HCT116 (cell line): ENCODE results near the gene STEAP4. TPM values are rescaled to one million over a fixed set of nuclear protein-coding genes. Genes with fewer than 3 reads are reported as not detected.

Experiments used
- ATAC-seq: fragments of 200-7000 bp; cut with Tn5 transposase; 2 replicates; pipeline ENCODE4 v1.9.1; 2020; ENCODE audit warnings: mild to moderate bottlenecking, moderate library complexity
- BruUV-seq: library from RNA; stranded (reverse); fragments of 400-500 nt; replicated peaks from 2 replicates; lab custom pipeline; 2021; lab: Mats Ljungman, UMichigan
- CTCF ChIA-PET: fragments of 300-600 bp; sonication (Branson Sonifier 250); formaldehyde crosslinking; loops from one replicate; lab custom pipeline; 2021; ENCODE audit warnings: antibody characterized with exemption; lab: Charles Lee
- POLR2A ChIA-PET: fragments of 300-600, 350-600 bp; sonication (Branson Sonifier 250); formaldehyde crosslinking; loops from one replicate; lab custom pipeline; 2021; ENCODE audit warnings: antibody characterized with exemption; lab: Charles Lee
- RAD21 ChIA-PET, 2 experiments: fragments of 300-600 bp; sonication (Branson Sonifier 250); formaldehyde crosslinking; loops; one replicate each; lab custom pipeline; 2023; ENCODE audit warnings: low total read pairs in 2 of 2; ENCODE audit not compliant: uncharacterized antibody in 2 of 2, unreplicated experiment in 2 of 2, low non-redundant PET in 1 of 2; lab: Charles Lee
- DNase-seq: peaks from one replicate; pipeline ENCODE4 v3.0.0-alpha.2; 2010; ENCODE audit warnings: low read depth, low spot score
- H2AFZ ChIP-seq: fragments of 200-600 bp; shearing (Covaris generic), sonication (generic); 2 replicates; pipeline ENCODE4 v1.6.1; 2017; ENCODE audit warnings: low read depth, mixed run types, mixed read lengths, antibody characterized with exemption, low read length; ENCODE audit not compliant: poor library complexity, severe bottlenecking
- H3K27ac ChIP-seq: 2 replicates; pipeline ENCODE4 v1.5.1; 2012; ENCODE audit warnings: low read depth, low read length
- H3K27me3 ChIP-seq: fragments of 200-600 bp; sonication (generic); 2 replicates; pipeline ENCODE4 v1.6.1; 2016; ENCODE audit warnings: mixed run types, low read length, mixed read lengths; ENCODE audit not compliant: insufficient read depth
- H3K36me3 ChIP-seq, 2 experiments: fragments of 200-500 bp in 1 of 2; fragments of 200-600 bp in 1 of 2; sonication (Bioruptor generic) in 1 of 2; sonication (generic) in 1 of 2; 2 replicates each; pipeline versions ENCODE4 v1.5.1 to v1.6.1; 2014 to 2016; ENCODE audit warnings: low read length in 2 of 2, inconsistent platforms in 1 of 2, mixed read lengths in 1 of 2, mixed run types in 1 of 2; ENCODE audit not compliant: insufficient read depth in 2 of 2, control insufficient read depth in 1 of 2
- H3K4me1 ChIP-seq, 2 experiments: fragments of 200-600 bp in 1 of 2; sonication (generic) in 1 of 2; 2 replicates each; pipeline versions ENCODE4 v1.5.1 to v1.6.1; 2012 to 2017; ENCODE audit warnings: low read length in 2 of 2, inconsistent platforms in 1 of 2, mild to moderate bottlenecking in 1 of 2, mixed read lengths in 1 of 2, mixed run types in 1 of 2, moderate library complexity in 1 of 2; ENCODE audit not compliant: insufficient read depth in 2 of 2, control insufficient read depth in 1 of 2
- H3K4me2 ChIP-seq: fragments of 200-600 bp; sonication (generic); 2 replicates; pipeline ENCODE4 v1.6.1; 2017; ENCODE audit warnings: mixed run types, low read length, mixed read lengths
- H3K4me3 ChIP-seq, 2 experiments: fragments of 200-600 bp in 1 of 2; sonication (generic) in 1 of 2; replicated peaks in 1 of 2; 2 replicates each; pipeline ENCODE4 v1.5.1; 2011 to 2016; ENCODE audit warnings: low read length in 2 of 2, control low read depth in 1 of 2, low read depth in 1 of 2, mild to moderate bottlenecking in 1 of 2, mixed read lengths in 1 of 2, mixed run types in 1 of 2
- H3K79me2 ChIP-seq: fragments of 200-600 bp; sonication (generic); 2 replicates; pipeline ENCODE4 v1.6.1; 2017; ENCODE audit warnings: mild to moderate bottlenecking, mixed run types, low read length, moderate library complexity, mixed read lengths; ENCODE audit not compliant: insufficient read depth
- H3K9ac ChIP-seq: fragments of 200-600 bp; sonication (generic); 2 replicates; pipeline ENCODE4 v1.6.1; 2016; ENCODE audit warnings: low read length, mixed read lengths
- H3K9me2 ChIP-seq: fragments of 200-600 bp; sonication (generic), shearing (Covaris generic); 2 replicates; pipeline ENCODE4 v1.6.1; 2017; ENCODE audit warnings: mixed run types, mild to moderate bottlenecking, moderate library complexity; ENCODE audit not compliant: insufficient read depth
- H3K9me3 ChIP-seq, 2 experiments: fragments of 200-500 bp in 1 of 2; fragments of 200-600 bp in 1 of 2; sonication (Bioruptor generic) in 1 of 2; sonication (generic) in 1 of 2; 2 replicates each; pipeline ENCODE4 v1.6.1; 2014 to 2017; ENCODE audit warnings: low read length in 2 of 2, mixed read lengths in 2 of 2, inconsistent platforms in 1 of 2, low read depth in 1 of 2, mild to moderate bottlenecking in 1 of 2, mixed run types in 1 of 2, moderate library complexity in 1 of 2; ENCODE audit not compliant: control insufficient read depth in 1 of 2, insufficient read depth in 1 of 2
- H4K20me1 ChIP-seq: fragments of 200-600 bp; sonication (generic), shearing (Covaris generic); 2 replicates; pipeline ENCODE4 v1.6.1; 2017; ENCODE audit warnings: mixed run types, mild to moderate bottlenecking, moderate library complexity; ENCODE audit not compliant: insufficient read depth
- ATF3 ChIP-seq: IDR thresholded peaks from 2 replicates; pipeline ENCODE4 v1.6.1; 2012
- CBX3 ChIP-seq: IDR thresholded peaks from 2 replicates; pipeline ENCODE4 v1.6.1; 2012; ENCODE audit warnings: low read depth
- CEBPB ChIP-seq: IDR thresholded peaks from 2 replicates; pipeline ENCODE4 v1.6.1; 2012; ENCODE audit warnings: low read depth
- CTCF ChIP-seq, 3 experiments: fragments of 200-600 bp in 1 of 3; sonication (generic) in 1 of 3; IDR thresholded peaks in 2 of 3; conservative IDR thresholded peaks in 1 of 3; 2 replicates each; pipeline ENCODE4 v1.5.1; 2012 to 2017; ENCODE audit warnings: low read depth in 2 of 3, low read length in 2 of 3, antibody characterized with exemption in 1 of 3, borderline replicate concordance in 1 of 3, control low read depth in 1 of 3, mild to moderate bottlenecking in 1 of 3, mixed read lengths in 1 of 3, mixed run types in 1 of 3, moderate library complexity in 1 of 3; ENCODE audit not compliant: insufficient read depth in 1 of 3
- EGR1 ChIP-seq: IDR thresholded peaks from 2 replicates; pipeline ENCODE4 v1.6.1; 2012; ENCODE audit warnings: low read depth
- EZH2 ChIP-seq: fragments of 200-600 bp; sonication (generic); IDR thresholded peaks from 2 replicates; pipeline ENCODE4 v1.6.1; 2017; ENCODE audit warnings: antibody characterized with exemption, mixed run types
- EZH2phosphoT487 ChIP-seq: fragments of 200-600 bp; IDR thresholded peaks from 2 replicates; pipeline ENCODE4 v1.6.1; 2018; ENCODE audit warnings: antibody characterized with exemption, borderline replicate concordance
- FOSL1 ChIP-seq: IDR thresholded peaks from 2 replicates; pipeline ENCODE4 v1.6.1; 2012; ENCODE audit warnings: low read depth
- JUND ChIP-seq: IDR thresholded peaks from 2 replicates; pipeline ENCODE4 v1.6.1; 2012
- POLR2A ChIP-seq: IDR thresholded peaks from 2 replicates; pipeline ENCODE4 v1.7.0; 2011; ENCODE audit warnings: borderline replicate concordance; ENCODE audit not compliant: insufficient read depth, insufficient read length; ENCODE audit errors: extremely low read depth
- POLR2AphosphoS5 ChIP-seq: IDR thresholded peaks from 2 replicates; pipeline ENCODE4 v1.6.1; 2011; ENCODE audit warnings: mild to moderate bottlenecking, low read depth, low read length, moderate library complexity
- RAD21 ChIP-seq: IDR thresholded peaks from 2 replicates; pipeline ENCODE4 v1.6.1; 2012; ENCODE audit warnings: low read depth, mild to moderate bottlenecking
- REST ChIP-seq: IDR thresholded peaks from 2 replicates; pipeline ENCODE4 v1.6.1; 2012; ENCODE audit warnings: low read depth
- SIN3A ChIP-seq: IDR thresholded peaks from 2 replicates; pipeline ENCODE4 v1.6.1; 2012; ENCODE audit warnings: low read depth
- SP1 ChIP-seq: IDR thresholded peaks from 2 replicates; pipeline ENCODE4 v1.6.1; 2012; ENCODE audit warnings: low read depth
- SRF ChIP-seq: IDR thresholded peaks from 2 replicates; pipeline ENCODE4 v1.6.1; 2012; ENCODE audit warnings: low read depth
- YY1 ChIP-seq: IDR thresholded peaks from 2 replicates; pipeline ENCODE4 v1.6.1; 2011; ENCODE audit warnings: low read length, low read depth, moderate library complexity, mild to moderate bottlenecking; ENCODE audit not compliant: insufficient replicate concordance; ENCODE audit errors: extremely low read depth
- ZFX ChIP-seq: fragments of 450-650 bp; IDR thresholded peaks from 2 replicates; pipeline ENCODE4 v1.6.1; 2017
- ZNF274 ChIP-seq: fragments of 200-500 bp; sonication (Bioruptor generic); IDR thresholded peaks from 2 replicates; pipeline ENCODE4 v1.6.1; 2014; ENCODE audit warnings: mild to moderate bottlenecking, low read depth, low read length, inconsistent platforms
- intact Hi-C: fragments of 100-400 bp; cut with micrococcal nuclease; formaldehyde crosslinking; loops from 2 replicates; pipeline ENCODE4 v1.10.0; 2022
- total RNA-seq: library from RNA; stranded (reverse); gene quantifications from one replicate; pipeline ENCODE4 v1.2.1, GENCODE V29; 2021; ENCODE audit not compliant: unreplicated experiment

The STEAP4 gene
- total RNA-seq, 1 experiment from 2014 or later = 0.15 TPM

- H3K27me3 ChIP-seq = no peaks in the 10 kb centered on the region
- no peak overlapping the region for H3K4me3 ChIP-seq
- DNase-seq = no peak
- intact Hi-C loops = no loop called here
- BruUV-seq = no TSS peak
- no peak overlapping the region for H2AFZ ChIP-seq
- no peaks in the 10 kb centered on the region for H3K79me2 ChIP-seq
- H3K4me1 ChIP-seq = no peaks in the 10 kb centered on the region
- H3K9ac ChIP-seq = no peak overlapping the region
- no peak overlapping the region for H3K4me2 ChIP-seq
- H3K27ac ChIP-seq = no peak overlapping the region
- H3K36me3 ChIP-seq = no peaks in the 10 kb centered on the region
- ChIA-PET CTCF (no interaction called here), RAD21 (no interaction called here), POLR2A (no interaction called here)
- no peaks in the 10 kb centered on the region for H3K9me3 ChIP-seq
- no peak for ATAC-seq
- H3K9me2 ChIP-seq = no peaks in the 10 kb centered on the region
- no peak for TF ChIP-seq ATF3
- no peak for TF ChIP-seq SIN3A
- no peak for TF ChIP-seq ZFX
- TF ChIP-seq EGR1 = no peak
- TF ChIP-seq SRF = no peak
- TF ChIP-seq SP1 = no peak
- TF ChIP-seq EZH2phosphoT487 = no peak
- TF ChIP-seq CTCF (IDR thresholded peaks at IDR 0.05 in 2 of 3, conservative IDR thresholded peaks at IDR 0.05 in 1 of 3; ENCODE audit: borderline replicate concordance in 1 of 3, insufficient read depth in 1 of 3, low read depth in 2 of 3, low read length in 2 of 3) = no peak
- TF ChIP-seq RAD21 = no peak
- TF ChIP-seq CEBPB = no peak
- TF ChIP-seq YY1 = no peak
- no peak for TF ChIP-seq ZNF274
- no peak for TF ChIP-seq REST
- no peak for TF ChIP-seq POLR2AphosphoS5
- no peak for TF ChIP-seq FOSL1
- no peak for TF ChIP-seq POLR2A
- no peak for TF ChIP-seq CBX3
- TF ChIP-seq EZH2 = no peak
- no peak for TF ChIP-seq JUND
- H4K20me1 ChIP-seq = no peaks in the 10 kb centered on the region
These were observed 22.1 kb upstream of the STEAP4 start for GRCh38 chr7:88328787-88329186.
